ENCODE results near the gene RPGRIP1. TPM values are rescaled to one million over a fixed set of nuclear protein-coding genes. Genes with fewer than 3 reads are reported as not detected.
A peak's percentile ranks its signal among the peaks of the same experiment; 100 is the strongest.

Gene RPGRIP1
- total RNA-seq, 1 experiment from 2014 or later = 0.07 TPM

GRCh38 chr14:21308132-21308478 lies 28.2 kb downstream of the RPGRIP1 start:
- Histone ChIP-seq H3K27me3 (ENCODE audit: insufficient read depth, low read length) (no peaks in the 10 kb centered on the region), H4K5ac (ENCODE audit: insufficient read length, low read depth, low read length) (peak overlapping the region; percentile 44), H2BK5ac (ENCODE audit: insufficient read length, low read length) (peak overlapping the region; percentile 69), H2BK12ac (ENCODE audit: insufficient read length, low read depth, low read length) (no peak overlapping the region), H3K23me2 (ENCODE audit: insufficient read length, low read depth, low read length, poor library complexity, severe bottlenecking) (peaks cover 3% of the 10 kb centered on the region), H2BK120ac (ENCODE audit: low read depth, low read length, poor library complexity, severe bottlenecking) (peak overlapping the region; percentile 44), H2BK20ac (ENCODE audit: low read depth, low read length, poor library complexity, severe bottlenecking) (no peak overlapping the region), H3K14ac (ENCODE audit: insufficient read depth, low read length) (peak overlapping the region; percentile 96; the same call in 1 of the 2 replicates), H3K23ac (ENCODE audit: insufficient read length, low read depth, low read length) (no peak overlapping the region), H2AFZ (ENCODE audit: low read length) (no peak overlapping the region), H3K4me2 (ENCODE audit: insufficient read depth, insufficient read length, low read length) (peak overlapping the region; percentile 90), H3K9ac (ENCODE audit: extremely low read depth, insufficient read length, low read length) (peak overlapping the region; percentile 89), H3T11ph (ENCODE audit: low read length) (no peak overlapping the region), H3K79me1 (ENCODE audit: insufficient read depth, low read depth, low read length, poor library complexity, severe bottlenecking) (no peaks in the 10 kb centered on the region), H3K4ac (ENCODE audit: low read depth, low read length) (no peak overlapping the region; the same call in 1 of the 2 replicates), H2BK15ac (ENCODE audit: low read depth, low read length) (no peak overlapping the region), H3K79me2 (ENCODE audit: insufficient read depth, low read length) (no peaks in the 10 kb centered on the region), H3K56ac (ENCODE audit: insufficient read length, low read depth, low read length) (no peak overlapping the region), H3K27ac (ENCODE audit: insufficient read length, low read depth, low read length) (peak overlapping the region; percentile 89), H3K4me1 (ENCODE audit: insufficient read depth, low read length) (0 out of 2 replicates have a peak, but pooled peaks cover 2% of the 10 kb centered on the region), H4K8ac (replicated peaks; ENCODE audit: insufficient read length, low read depth, low read length) (no peak overlapping the region), H4K91ac (ENCODE audit: insufficient read length, low read depth, low read length) (no peak overlapping the region), H3K18ac (ENCODE audit: insufficient read length, low read depth, low read length) (no peak overlapping the region), H4K20me1 (ENCODE audit: control insufficient read depth, insufficient read depth, insufficient read length) (no peaks in the 10 kb centered on the region), H3K9me3 (ENCODE audit: control insufficient read depth, low read depth, low read length) (no peaks in the 10 kb centered on the region), H2AK5ac (ENCODE audit: insufficient read length, low read length) (no peak overlapping the region)
- no peaks in the 10 kb centered on the region; the same call in 1 of the 2 replicates for H3K27me3 Mint-ChIP-seq (ENCODE audit: low read depth)
- no peaks in the 10 kb centered on the region for H3K9me3 Mint-ChIP-seq
- H3K36me3 Mint-ChIP-seq (ENCODE audit: insufficient read depth in 1 of 3, low read depth in 3 of 3) = no peaks in the 10 kb centered on the region
- no peak for DNase-seq
- H3K4me3 Mint-ChIP-seq = peak overlapping the region; percentile 72 to 85
- no peak for TF ChIP-seq CTCF (conservative IDR thresholded peaks at IDR 0.05)
- peak overlapping the region; percentile 98 to 99 (median 99) for H3K27ac Mint-ChIP-seq
- H3K4me1 Mint-ChIP-seq = peaks cover 26 to 30% of the 10 kb centered on the region in 2 experiments
